Measurements from ENCODE around the gene MATR3.

MATR3 gene

GRCh38 chr5:139293507-139294373, at the start of gene MATR3:
MATR3 (plus strand) TSS chr5:139293740; CDS start chr5:139307416, 13,676 bp downstream.
- Histone ChIP-seq H3K4me3 (ENCODE audit: low read length) (peak within 1 kb of the TSS; percentile 85), H3K9me2 (replicated peaks; ENCODE audit: control insufficient read depth, low read length) (no peaks in the 10 kb centered on the region), H3F3A (ENCODE audit: control insufficient read depth, insufficient read depth) (peaks cover 19% of the 10 kb centered on the region), H3K36me3 (ENCODE audit: control insufficient read depth, low read length) (peaks cover 56% of the 10 kb centered on the region), H3K27ac (ENCODE audit: low read depth, low read length) (peak within 1 kb of the TSS; percentile 78), H3K27me3 (ENCODE audit: control insufficient read depth, low read length) (no peaks in the 10 kb centered on the region), H3K79me2 (ENCODE audit: control insufficient read depth, low read length) (peaks cover 60% of the 10 kb centered on the region), H3K9me3 (ENCODE audit: control insufficient read depth, insufficient read depth, low read length) (no peaks in the 10 kb centered on the region), H3K4me2 (ENCODE audit: low read length) (peak within 1 kb of the TSS; percentile 80), H4K20me1 (ENCODE audit: control insufficient read depth, insufficient read depth, low read depth, low read length) (peaks cover 42% of the 10 kb centered on the region), H3K4me1 (ENCODE audit: control insufficient read depth, low read length) (peaks cover 44% of the 10 kb centered on the region)
- TF ChIP-seq EZH2phosphoT487 (IDR thresholded peaks at IDR 0.05; ENCODE audit: borderline replicate concordance, low read length) (no peak), CTCF (IDR thresholded peaks at IDR 0.05; ENCODE audit: low read depth, low read length, poor library complexity, severe bottlenecking) (no peak)

- H3K4me1 ChIP-seq (ENCODE audit: control insufficient read depth, low read length), result no peaks in the 10 kb centered on the region
- no peaks in the 10 kb centered on the region for H3F3A ChIP-seq (ENCODE audit: control insufficient read depth, insufficient read depth)
- no peak overlapping the region for H3K27ac ChIP-seq (ENCODE audit: low read depth, low read length)
- no peaks in the 10 kb centered on the region for H3K36me3 ChIP-seq (ENCODE audit: control insufficient read depth, low read length)
- H3K4me2 ChIP-seq (ENCODE audit: low read length), result no peak overlapping the region
- H3K4me3 ChIP-seq (ENCODE audit: low read length), result no peak overlapping the region
- H4K20me1 ChIP-seq (ENCODE audit: control insufficient read depth, insufficient read depth, low read depth, low read length), result no peaks in the 10 kb centered on the region
- H3K79me2 ChIP-seq (ENCODE audit: control insufficient read depth, low read length), result no peaks in the 10 kb centered on the region
- TF ChIP-seq EZH2phosphoT487 (IDR thresholded peaks at IDR 0.05; ENCODE audit: borderline replicate concordance, low read length) (no peak), CTCF (IDR thresholded peaks at IDR 0.05; ENCODE audit: low read depth, low read length, poor library complexity, severe bottlenecking) (no peak)
- no peaks in the 10 kb centered on the region for H3K9me3 ChIP-seq (ENCODE audit: control insufficient read depth, insufficient read depth, low read length)
- H3K9me2 ChIP-seq (replicated peaks; ENCODE audit: control insufficient read depth, low read length), result no peaks in the 10 kb centered on the region
- peaks cover 8% of the 10 kb centered on the region for H3K27me3 ChIP-seq (ENCODE audit: control insufficient read depth, low read length)
These were observed 47.8 kb upstream of the MATR3 start for GRCh38 chr5:139245637-139246339.

- H3K4me2 ChIP-seq (ENCODE audit: low read length), result no peak overlapping the region
- no peaks in the 10 kb centered on the region for H3K79me2 ChIP-seq (ENCODE audit: control insufficient read depth, low read length)
- no peaks in the 10 kb centered on the region for H3K9me3 ChIP-seq (ENCODE audit: control insufficient read depth, insufficient read depth, low read length)
- H3K27ac ChIP-seq (ENCODE audit: low read depth, low read length), result no peak overlapping the region
- TF ChIP-seq CTCF (IDR thresholded peaks at IDR 0.05; ENCODE audit: low read depth, low read length, poor library complexity, severe bottlenecking) (no peak), EZH2phosphoT487 (IDR thresholded peaks at IDR 0.05; ENCODE audit: borderline replicate concordance, low read length) (no peak)
- H3F3A ChIP-seq (ENCODE audit: control insufficient read depth, insufficient read depth), result no peaks in the 10 kb centered on the region
- H3K9me2 ChIP-seq (replicated peaks; ENCODE audit: control insufficient read depth, low read length), result no peaks in the 10 kb centered on the region
- H3K4me3 ChIP-seq (ENCODE audit: low read length), result no peak overlapping the region
- H4K20me1 ChIP-seq (ENCODE audit: control insufficient read depth, insufficient read depth, low read depth, low read length), result no peaks in the 10 kb centered on the region
- H3K27me3 ChIP-seq (ENCODE audit: control insufficient read depth, low read length), result peaks cover 2% of the 10 kb centered on the region
- H3K36me3 ChIP-seq (ENCODE audit: control insufficient read depth, low read length), result no peaks in the 10 kb centered on the region
- no peaks in the 10 kb centered on the region for H3K4me1 ChIP-seq (ENCODE audit: control insufficient read depth, low read length)
These were observed 47.1 kb upstream of the MATR3 start for GRCh38 chr5:139246394-139246793.

Measured in DOHH2 (cell line).